ENCODE results near the gene PPP4R4. TPM values are rescaled to one million over a fixed set of nuclear protein-coding genes. Genes with fewer than 3 reads are reported as not detected.
"Not testable (repeated sequence)": the region's sequence is repeated elsewhere in the genome, so short reads cannot be mapped to it uniquely, and the experiment has no call there.

The PPP4R4 gene
- total RNA-seq, 2 donors from 2014 or later: 0.28 TPM; not detected in 1

DNA sequence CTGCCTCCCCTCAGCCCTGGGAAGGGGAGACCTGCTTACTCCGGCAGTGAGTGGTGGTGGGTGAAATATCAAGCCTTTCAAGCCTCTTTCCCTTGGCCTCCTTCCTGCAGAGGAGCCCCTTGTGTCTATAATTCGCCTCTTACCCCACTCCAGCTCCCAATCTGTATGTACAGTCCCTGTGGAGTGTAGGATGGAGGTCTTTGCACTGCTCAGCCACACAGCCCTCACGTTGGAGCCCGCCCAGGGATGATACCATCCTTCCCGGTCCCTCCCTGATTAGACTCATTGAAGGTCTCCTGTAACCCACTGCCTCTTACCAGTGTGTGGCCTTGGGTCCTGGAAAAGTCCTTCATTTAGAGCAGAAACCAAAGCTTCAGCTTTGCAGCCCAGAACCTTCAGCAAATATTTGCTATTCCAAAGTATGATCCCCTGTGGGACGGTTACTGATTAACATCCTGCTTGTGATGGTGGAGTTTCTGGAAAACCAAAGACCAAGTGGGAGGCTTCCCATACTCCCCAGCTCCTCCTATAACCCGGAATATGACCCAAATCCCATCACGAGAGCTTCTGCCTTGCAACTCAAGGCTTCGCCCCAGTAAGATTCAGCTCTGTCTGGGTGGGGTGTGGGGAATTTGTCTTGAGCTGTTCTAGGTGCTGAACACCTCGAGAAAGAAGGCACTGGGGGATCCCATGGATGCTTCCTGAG lies 118.9 kb downstream of the PPP4R4 start, which contains the start of gene SERPINA10:
SERPINA10 (minus strand) TSS at position 397 of the 706 bp plus-strand sequence. CDS start 2,675 bp downstream, outside the sequence.
- intact Hi-C loops (cut with DNase I, micrococcal nuclease): no loop called here
- DNase-seq: no peak

DNA sequence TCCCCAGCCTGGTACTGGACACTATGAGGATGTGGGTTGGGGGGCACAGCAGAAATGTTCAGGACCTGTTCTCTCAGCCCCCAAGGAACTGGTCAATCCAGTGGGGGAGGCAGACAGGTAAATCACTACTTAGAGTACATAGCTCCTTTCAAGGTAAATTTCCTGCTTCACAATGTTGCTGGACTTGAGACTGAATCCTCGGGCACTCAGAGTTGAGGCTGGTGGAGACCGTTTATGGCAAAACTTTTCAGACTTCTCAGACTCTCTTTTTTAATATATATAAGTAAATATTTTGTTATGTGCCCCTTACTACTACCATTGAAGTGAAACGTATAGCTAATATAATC lies 119.4 kb downstream of the PPP4R4 start:
- no peak for DNase-seq

More for the DNA sequence above, 118.9 kb downstream of the PPP4R4 start, which contains the start of gene SERPINA10:
- ATAC-seq: peak; percentile 71

DNA sequence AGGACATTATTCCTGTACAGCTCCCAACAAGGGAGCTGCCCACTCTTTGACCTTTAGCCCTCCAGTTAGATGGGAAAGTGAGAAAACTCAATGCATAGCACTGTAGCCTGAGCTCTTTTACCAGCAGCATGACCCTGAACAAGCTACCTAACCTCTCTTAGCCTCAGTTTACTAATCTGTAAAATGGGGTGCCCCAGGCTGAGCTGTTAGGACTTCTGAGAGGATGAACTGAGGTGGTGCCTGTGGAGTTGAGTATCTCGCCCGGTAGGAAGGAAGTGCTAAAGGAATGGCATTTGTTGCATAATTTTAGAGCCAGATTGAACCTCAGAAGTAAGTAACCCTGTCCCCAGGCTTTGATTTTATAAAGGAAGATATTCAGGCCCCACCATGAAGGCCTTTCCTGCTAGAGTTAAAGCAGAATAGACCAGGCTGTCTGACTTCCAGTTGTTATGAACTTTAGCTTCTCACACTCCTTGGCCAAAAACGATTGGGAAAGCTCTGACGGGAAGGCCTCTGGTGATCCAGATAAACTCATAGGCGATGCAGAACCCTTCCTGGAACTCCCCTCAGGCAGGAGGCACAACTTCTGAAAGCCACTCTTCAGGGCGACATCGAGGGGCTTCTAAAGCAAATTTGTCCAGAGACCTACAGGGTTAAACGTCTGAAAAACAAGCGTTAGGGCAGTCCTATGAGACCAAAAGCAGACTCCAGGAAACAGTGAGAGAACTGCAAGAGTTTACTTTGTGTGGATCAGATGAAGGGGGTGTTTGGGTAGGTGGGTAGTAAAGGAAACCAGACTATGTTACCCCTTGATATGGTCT lies 121.4 kb downstream of the PPP4R4 start:
- ATAC-seq: no peak
- DNase-seq: no peak
- intact Hi-C loops (cut with DNase I, micrococcal nuclease): no loop called here

More for the DNA sequence above, 119.4 kb downstream of the PPP4R4 start:
- intact Hi-C loops (cut with DNase I, micrococcal nuclease): no loop called here
- ATAC-seq: peak; percentile 52

DNA sequence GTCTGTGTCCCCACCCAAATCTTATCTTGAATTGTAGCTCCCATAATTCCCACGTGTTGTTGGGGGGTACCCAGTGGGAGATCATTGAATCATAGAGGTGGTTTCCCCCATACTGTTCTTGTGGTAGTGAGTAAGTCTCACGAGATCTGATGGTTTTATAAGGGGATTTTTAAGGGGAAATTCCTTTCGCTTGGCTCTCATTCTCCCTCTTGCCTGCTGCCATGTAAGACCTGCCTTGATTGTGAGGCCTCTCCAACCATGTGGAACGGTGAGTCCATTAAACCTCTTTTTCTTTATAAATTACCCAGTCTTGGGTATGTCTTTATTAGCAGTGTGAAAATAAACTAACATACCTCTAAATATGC lies 122.0 kb downstream of the PPP4R4 start:
- ATAC-seq; intact Hi-C loops (cut with DNase I, micrococcal nuclease); DNase-seq: not testable (repeated sequence)

DNA sequence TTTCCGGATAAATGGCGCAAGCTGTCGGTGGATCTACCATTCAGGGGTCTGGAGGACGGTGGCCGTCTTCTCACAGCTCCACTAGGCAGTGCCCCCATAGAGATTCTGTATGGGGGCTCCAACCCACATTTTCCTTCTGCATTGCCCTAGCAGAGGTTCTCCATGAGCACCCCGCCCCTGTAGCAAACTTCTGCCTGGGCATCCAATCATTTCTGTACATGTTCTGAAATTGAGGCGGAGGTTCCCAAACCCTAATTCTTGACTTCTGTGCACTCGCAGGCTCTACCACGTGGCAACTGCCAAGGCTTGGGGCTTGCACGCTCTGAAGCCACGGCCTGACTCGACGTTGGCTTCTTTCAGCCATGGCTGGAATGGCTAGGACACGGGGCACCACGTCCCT lies 124.0 kb downstream of the PPP4R4 start:
- DNase-seq (no peak), ATAC-seq (no peak)
- intact Hi-C loops (cut with DNase I, micrococcal nuclease): no loop called here

DNA sequence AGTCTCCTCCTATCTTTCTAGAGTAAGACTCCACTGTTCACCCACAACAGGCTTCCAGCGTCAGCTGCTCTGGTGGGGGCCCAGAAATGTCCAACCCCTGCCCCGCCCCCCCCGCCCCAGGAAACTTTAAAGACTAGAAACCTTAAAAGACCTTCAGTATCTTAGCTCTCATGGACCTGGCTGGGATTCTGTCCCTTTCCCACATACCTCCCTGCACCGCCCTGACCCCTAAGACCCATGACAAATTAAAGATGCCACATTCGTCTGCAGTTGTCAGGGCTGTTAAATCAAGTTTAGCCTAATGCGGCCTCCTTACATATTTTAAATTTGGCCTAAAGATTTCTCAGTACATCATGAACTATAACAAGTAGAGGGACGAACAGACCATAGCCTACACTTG lies 129.0 kb downstream of the PPP4R4 start:
- no peak for DNase-seq
- intact Hi-C loops (cut with DNase I, micrococcal nuclease): no loop called here
- ATAC-seq: no peak

DNA sequence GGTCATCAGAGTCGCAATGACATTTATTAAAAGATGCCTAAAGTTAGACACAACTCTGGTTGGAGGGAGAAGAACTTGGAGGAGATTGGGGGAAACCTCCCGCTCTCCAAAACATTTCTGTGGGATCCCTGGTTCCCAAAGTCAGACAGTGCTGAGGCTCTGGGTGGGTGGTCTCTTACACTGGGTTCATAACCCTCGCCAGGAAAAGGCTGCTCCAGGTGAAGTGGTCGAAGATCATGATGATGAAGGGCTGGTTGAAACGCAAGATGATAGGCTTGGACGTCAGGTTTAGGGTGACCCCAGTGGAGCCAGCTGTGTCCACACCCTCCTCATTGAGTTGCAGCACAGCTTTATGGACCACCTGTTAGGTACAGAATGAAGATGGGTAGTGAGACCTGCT lies 130.1 kb downstream of the PPP4R4 start:
- intact Hi-C loops (cut with DNase I, micrococcal nuclease): no loop called here
- ATAC-seq (no peak), DNase-seq (no peak)

DNA sequence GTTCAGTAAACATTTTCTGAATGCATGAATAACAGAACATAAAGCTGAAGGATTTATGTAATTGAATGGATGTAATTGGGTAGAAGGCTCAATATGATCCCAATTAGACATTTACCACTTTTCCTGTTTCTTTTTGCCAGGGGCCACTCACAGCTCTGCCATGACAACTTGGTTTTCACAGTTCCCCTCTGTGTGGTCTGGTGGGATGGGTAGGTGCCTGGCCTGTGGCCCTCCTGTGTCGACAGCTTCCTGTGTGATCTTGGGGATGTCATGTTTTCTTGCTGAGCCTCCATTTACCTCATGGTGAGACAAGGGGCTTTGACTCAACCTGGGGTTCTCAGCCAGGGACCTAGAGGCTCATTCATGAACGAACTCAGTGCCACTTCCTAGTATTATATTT lies 131.5 kb downstream of the PPP4R4 start:
- intact Hi-C loops (cut with DNase I, micrococcal nuclease): no loop called here
- DNase-seq (no peak), ATAC-seq (no peak)

DNA sequence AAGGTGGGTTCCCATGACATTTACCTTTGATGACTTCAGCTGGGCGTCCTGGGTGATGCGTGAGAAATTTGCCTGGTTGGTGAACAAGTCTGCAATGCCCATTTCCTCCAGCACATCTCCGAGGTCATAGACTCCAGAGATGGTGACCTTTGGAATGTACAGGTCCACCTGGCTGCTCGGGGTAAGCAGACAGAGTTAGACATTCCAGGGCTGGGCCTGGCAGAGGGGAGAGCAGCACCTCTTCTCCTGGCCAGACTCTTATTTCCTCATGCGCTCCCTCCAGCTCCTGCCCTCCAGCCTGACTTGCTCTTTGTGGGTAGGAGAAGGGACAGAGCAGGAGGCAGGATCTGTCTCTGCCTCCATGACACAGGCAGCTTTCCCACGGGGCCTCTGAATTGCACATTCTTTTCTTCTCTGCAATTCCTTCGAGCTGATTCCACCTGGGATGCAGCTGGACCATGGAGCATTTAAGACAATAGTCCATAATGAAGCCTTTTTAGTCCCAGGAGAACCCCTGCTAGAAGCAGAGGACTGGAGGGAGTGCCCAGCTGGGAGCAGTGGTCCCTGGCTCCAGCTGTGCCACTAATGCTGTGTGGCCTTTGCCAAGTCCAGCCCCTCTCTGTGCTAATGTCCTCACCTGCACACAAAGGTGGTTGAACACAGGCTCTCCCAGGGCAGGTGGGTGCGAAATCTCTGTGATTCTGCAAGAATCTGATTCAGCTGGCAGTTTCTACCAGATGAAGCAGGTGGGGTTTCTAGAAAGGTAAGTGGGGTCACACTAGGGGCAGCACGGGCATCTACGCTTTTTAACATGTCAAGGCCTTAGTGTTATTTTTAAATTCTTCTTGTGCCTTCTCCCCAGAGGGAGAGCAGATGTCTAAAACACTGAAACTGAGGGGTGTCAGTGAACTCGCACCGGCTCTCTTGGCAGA lies 132.2 kb downstream of the PPP4R4 start:
- DNase-seq (no peak), ATAC-seq (no peak)
- intact Hi-C loops (cut with DNase I, micrococcal nuclease): no loop called here

DNA sequence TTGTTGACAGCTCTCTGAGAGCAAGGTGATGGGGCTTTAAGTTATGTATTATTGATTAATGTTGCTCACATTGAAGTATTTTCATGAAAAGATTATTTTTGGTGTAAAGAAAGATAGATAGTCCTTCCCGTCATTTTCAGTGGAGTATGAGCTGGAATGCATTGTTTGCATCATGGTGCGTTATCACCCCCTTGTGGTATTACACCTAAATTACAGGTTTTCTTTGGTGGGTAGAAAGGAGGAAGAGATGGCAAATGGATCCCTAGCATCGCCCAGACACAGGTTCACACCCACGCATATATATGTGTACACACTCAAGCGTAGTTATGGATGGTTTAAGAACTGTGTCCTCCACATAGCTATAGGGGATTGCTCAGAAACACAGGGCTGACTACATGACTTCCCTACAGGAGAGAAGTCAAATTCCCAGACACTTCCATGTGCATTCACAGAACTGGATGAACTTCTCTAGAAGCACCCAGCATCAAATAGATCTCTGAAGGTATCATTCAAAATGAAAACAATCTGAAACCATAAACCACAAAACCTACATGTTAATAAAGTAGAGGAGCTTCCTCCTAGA lies 133.4 kb downstream of the PPP4R4 start:
- ATAC-seq (no peak), DNase-seq (no peak)
- intact Hi-C loops (cut with DNase I, micrococcal nuclease): no loop called here

DNA sequence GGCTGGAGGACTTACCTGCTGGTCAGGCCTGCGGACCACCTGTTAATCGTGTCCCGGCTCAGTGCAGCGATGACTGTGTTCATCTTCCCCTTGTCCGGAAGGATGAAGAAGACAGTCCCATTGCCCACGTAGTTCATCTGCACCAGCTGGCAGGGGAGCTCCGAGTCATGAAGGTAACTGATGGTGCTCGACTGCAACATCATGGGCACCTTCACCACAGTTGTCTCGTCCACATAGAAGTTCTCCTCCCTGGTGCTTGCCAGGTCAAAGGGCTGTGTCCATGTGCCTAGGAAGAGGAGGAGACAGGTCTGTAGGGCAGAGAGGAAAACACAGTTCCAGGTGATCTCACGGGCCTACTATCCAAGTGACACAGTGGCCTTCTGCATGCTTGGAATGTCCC lies 135.6 kb downstream of the PPP4R4 start:
- ATAC-seq: no peak
- intact Hi-C loops (cut with DNase I, micrococcal nuclease): no loop called here
- no peak for DNase-seq

DNA sequence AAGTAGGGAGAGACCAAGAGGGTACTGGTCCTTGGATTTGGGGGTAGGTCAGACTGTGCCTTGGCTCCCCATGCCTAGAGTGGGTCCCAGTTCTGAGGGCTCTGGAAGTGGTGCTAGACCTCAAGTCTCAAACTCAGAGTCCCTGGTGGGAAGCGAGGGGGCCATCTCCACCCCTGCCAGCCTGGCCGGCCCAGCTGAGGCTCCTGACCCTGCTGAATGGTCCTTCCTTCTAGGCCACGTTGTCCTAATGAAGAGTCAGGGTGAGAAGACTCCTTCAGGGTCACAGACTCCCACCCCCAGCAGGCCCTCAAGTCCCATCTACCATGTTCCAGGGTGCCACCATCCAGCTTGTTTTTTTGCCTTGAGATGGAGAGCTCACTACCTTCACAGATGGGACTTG lies 136.1 kb downstream of the PPP4R4 start:
- ATAC-seq (no peak), DNase-seq (no peak)
- intact Hi-C loops (cut with DNase I, micrococcal nuclease): no loop called here

DNA sequence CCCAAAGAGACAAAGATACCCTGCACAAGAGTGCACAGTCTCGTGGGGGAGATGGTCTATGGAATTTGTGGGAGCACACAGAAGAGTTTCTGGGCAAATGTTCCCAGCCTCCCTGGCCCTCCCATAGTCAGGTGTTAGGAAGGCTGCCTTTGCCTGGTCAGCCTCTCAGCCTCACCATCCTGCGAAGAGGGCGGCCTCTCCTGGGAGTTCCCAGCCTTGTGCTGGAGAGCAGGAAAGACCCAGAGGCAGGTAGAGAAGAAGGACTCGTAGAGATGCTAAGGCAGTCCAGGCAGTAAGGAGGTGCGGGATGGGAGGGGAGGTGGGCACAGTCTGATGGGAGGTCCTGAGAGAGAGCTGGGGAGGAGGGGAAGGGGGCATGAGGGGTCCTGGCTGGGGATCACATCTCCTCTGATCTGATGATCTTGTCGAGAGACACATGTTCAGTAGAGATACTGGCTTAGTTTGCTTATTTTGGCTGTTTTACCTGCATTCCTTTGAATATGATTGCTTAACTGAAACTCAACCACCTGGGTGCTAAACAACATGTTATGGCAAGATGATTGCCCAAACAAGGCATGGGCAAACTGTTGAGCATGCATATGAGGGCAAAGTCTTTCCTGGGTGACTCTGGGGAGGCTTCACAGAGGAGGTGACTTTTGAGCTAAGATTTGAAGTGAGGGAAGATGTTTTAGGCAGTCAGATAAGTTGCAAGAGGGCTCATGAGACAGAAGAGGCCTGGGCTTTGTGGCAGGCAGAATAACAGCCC lies 138.5 kb downstream of the PPP4R4 start:
- intact Hi-C loops (cut with DNase I, micrococcal nuclease): no loop called here
- DNase-seq (no peak), ATAC-seq (peak; percentile 47)

DNA sequence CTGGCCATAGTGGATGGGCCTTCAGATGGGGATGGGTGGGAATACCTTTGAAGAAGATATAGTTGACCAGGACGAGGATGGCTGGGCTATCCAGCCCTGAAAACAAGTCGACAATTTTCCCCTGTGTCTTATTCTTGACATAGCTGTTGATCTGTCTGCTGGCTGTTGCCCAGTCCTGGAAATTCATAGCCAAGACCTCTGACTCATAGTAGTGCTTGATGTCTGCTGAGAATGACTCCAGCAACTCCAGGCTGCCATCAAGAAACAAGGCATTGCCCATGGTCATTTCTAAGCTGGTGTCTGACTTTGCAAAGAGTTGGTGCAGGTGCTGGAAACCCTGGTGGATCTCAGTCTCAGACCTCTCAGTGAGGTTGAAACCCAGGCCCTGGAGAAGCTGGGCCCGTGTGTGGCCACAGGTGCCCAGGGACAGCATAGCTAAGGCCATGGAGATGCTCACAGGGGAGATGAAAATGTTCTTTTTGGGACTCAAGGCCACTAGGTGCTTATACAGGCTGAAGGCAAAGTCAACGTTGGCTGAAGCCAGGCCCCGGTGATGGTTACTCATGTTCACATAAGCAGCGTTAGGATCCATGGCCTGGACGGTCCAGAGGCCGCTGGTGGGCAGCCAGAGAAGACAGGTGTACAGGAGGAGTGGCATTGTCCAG lies 140.0 kb downstream of the PPP4R4 start:
- intact Hi-C loops (cut with DNase I, micrococcal nuclease): no loop called here
- ATAC-seq (no peak), DNase-seq (no peak)

DNA sequence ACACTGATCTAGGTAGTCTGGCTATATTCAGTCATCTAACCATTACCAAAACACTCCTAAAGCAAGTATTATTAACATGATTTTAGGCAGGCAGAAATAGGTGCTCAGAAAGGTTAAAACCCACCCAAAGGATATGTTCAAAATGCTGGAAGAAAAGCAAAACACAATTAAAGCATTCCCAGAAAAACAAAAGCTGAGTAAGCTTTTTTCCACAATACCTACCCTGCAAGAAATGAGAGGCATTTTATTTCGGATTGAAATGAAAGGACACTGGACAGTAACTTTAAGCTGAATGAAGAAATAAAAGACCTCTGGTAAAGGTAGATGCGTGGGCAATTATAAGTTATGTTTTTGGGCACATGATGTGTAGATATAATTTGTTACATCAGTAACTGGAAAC lies 140.8 kb downstream of the PPP4R4 start:
- no peak for ATAC-seq
- DNase-seq: no peak
- intact Hi-C loops (cut with DNase I, micrococcal nuclease): no loop called here

DNA sequence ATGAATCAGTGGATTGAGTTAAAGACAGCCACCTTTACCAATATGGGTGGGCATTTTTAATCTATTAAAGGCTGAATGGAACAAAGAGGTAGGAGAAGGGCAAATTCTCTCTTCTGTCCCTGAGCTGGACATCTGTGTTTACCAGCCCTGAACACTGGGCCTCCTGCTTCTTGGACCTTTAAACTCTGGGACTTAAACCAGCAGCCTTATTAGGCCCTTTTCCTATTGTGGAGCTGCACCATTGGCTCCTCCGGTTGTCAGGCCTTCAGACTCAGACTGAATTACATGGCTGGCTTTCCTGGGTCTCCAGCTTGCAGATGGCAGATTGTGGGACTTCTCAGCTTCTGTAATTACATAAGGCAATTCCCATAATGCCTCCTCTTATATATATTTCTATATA lies 142.6 kb downstream of the PPP4R4 start:
- ATAC-seq: no peak
- no peak for DNase-seq
- intact Hi-C loops (cut with DNase I, micrococcal nuclease): no loop called here

DNA sequence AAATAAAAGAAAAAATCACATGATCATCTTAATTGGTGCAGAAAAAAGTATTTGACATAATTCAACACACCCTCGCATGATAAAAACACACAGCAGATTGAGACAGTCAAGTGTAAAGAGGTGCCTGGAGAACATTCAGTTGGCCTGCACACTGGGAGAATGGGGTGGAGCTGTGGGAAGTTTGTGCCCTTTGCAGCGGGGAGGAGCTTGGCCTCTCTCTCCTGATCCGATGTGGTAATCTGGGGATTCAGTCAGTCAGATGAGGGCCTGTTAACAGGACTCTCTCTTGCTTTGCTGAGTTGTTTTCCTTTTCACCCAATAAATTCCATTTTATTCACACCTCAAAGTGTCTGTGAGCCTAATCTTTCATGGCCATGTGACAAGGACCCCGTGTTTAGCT lies 143.1 kb downstream of the PPP4R4 start:
- ATAC-seq (peak; percentile 80), DNase-seq (peak; percentile 71 to 87)
- intact Hi-C loops (cut with DNase I, micrococcal nuclease): no loop called here

DNA sequence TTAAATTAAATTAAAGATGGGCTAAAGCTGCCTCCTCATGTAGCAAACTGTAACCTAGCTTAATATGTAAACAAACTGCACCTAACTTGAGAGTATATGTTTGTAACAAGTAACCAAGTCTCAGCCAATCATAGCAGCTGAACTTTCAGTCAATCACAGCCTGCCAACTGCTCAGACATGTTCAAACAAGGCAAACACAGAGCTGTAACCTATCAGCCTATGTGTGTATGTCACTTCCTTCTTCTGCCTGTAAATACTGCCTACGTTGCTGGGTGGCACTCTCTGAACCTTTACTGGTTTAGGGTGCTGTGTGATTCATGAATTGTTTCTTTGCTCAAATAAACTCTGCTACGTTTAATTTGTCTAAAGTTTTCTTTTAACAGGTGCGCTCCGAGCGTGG lies 146.1 kb downstream of the PPP4R4 start:
- intact Hi-C loops (cut with DNase I, micrococcal nuclease): no loop called here
- ATAC-seq (peak; percentile 92), DNase-seq (peak; percentile 45 to 80)
